ENCODE results near the gene MGMT.

Gene MGMT

DNA sequence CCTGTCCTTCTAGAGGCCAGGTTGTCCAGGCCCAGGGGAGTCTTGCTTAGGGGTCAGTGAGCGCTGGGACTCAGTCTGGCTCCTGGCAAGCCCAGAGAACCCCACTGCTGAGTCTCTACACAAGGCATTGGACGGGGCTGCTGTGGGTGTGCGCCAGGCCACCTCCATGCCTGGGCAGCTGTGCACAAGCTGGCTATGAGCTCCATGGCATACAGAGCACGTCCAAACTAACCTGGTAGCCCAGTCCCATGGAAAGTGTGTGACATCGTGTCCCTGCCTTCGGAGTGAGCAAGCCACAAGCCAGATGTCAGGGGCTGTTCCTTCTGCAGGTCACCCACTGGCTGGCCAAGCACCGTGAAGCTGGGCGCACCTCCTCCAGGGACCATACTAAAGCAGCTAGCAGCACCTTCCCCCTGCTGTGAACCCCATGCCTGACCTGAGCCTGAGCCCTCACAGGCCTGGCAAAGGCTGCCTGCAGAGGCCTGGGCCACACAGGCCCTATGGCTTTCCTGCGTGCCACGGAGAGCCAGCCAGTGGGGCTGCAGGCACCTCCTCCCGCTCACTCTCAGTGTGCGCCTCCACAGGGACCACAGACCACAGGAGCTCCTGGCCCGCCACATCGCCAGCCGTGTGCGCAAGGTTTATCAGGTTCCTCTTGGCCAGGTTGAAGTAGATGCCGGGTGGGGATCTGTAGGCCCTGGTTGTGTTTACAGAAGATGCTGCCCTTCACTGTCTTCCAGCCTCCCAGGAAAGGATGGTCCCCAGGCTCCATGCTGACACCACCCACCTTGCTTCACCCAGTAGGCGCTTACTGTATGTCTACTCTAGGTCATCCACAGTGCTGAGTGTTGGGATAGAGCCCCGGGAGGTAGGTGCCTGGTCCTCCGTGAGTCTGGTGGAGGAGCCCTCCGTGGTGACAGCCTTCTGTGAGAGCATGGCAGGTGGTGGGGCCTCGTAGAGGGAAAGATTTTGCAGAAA lies 277.4 kb downstream of the MGMT start:
- no peak for DNase-seq

DNA sequence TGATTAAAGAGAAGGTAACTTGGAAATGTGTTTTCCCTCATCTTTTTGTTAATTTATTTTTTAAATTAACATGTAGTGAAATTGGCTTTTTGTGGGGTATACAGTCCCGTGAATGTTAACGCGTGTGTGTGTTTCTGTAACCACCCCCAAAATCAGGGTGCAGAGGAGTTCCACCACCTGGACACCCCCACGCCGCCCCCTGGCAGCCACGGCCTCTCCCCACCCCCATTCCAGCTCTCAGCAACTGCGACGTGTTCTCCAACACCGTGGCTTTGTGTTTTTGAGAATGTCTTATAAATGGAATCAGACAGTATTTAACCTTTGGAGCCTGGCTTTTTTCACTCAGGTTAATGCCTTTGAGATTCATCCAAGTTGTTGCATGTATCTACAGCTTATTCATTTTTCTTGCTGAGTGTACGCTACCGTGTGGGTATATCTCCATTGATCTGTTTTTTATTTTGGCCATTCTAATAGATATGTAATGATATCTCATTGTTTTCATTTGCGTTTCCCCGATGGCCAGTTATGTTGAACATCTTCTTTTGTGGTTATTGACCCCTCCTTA lies 278.2 kb downstream of the MGMT start:
- DNase-seq = no peak

DNA sequence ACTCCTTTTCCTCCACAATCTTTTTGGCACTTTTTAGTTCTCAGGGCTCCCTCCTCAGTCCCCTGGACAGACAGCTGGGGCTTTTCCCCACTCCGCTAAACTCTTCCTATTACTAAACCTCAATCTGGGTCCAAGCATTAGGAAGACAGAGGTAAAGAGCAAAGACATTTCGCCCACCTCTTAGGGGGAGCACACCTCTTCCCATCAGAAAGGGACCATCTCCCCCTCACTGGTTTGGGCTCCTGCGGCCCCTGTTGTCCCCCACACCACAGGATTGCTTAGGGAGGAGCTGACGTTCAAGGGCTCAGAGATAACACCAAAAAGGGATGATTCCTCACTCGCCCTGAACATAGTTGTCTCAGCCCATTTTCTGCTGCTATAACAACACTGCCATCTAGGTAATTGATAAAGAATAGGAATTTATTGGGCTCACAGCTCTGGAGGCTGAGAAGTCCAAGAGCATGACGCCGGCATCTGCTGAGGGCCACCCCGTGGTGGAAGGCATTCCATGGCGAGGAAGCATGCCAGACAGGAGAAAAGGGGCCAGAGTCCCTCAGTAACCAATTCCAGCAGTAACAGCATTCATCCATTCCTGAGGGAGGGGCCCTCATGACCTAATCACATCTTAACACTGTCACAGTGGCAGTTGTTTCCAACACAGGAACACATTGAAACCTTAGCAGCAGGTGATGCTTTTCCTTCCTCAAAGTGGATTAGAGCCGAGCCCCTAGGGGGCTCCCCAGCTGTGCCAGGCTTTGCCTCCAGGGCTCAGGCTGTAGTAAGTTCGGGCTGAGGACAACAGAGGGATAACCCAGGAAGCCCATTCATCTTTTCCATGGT lies 287.4 kb downstream of the MGMT start:
- DNase-seq = no peak

DNA sequence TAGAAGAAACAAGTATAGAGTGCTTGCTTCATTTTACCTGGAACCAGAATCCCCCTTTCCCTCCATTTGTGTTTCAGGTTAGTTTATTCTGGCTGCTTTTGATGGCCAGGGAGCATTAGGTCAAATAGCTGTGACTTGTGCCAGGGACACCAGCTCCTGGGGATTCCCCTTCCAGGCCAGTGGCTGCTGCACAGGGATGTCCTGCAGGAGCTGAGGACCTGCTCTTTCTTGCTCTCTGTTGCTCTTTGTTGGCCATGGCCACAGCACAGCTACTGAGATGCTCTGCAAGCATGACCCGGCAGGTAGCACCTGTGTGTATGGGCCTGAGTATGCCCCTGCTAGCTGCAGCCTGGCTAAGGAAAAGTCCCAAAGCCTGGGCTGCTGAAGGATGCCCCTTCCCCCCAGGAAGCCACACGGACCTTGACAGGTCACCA lies 288.1 kb downstream of the MGMT start:
- no peak for DNase-seq

DNA sequence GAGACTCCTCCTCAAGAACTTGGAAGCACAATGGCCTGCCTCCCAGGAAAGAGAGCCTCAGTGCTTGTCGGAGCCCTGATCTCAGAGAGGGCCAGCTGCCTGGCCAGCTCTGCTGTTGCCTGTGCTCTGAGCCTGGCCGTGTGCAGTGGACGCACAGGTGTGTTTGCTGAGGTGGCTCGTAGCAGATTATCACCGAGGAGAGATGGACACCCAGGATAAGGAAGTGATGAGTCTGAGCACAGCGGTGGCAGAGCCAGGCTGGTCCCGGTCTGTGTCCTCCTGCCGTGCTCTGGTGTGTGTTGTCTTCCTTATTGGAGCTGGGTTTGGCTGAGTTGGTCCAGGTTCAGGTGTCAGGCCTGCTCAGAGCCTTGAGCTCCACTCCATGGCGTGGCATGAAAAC lies 288.6 kb downstream of the MGMT start:
- no peak for DNase-seq

DNA sequence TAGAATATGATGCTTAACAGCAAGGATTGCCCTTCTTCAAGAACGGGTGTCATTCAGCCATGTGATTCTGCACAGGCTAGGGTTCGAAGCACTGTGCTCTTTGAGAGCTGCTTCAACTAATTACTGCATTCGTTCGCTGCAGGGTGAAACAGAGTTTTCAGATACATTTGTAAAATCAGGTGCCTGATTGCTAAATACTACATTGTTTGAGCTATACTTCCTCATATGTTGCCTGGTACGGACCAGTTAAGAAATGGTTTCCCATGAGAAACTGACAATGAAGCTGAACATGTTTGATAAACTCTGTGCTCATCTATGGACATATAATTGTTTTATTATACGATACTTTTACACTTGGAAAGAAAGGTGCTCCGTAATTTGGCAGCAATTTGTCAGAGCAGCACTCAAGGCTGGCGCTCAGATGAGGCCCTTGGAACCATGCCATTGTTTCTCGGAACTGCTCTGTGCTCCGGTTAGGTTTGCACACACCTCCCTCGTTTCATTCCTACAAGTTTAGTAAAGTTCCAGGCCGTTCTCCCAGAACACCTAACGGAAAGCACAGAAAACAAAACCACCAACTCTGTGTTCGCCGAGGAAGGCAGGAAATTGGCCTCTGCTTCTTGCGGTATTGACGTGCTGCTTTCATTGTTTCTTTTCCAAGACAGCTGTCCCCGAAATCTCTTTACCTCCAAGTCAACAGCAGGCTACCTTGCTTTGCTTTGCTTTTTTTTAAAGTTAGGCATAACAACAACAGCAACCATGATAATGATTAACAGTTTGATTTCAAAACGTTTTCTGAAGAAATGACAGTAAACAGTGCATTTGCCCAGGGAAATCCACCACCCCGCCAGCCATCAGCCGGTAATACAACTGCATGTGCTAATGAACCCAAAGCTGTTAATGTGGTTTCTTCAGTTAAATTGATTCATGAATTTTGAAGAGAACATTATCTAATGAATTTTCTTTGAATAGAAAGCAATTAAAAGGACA lies 290.2 kb downstream of the MGMT start:
- DNase-seq = no peak

DNA sequence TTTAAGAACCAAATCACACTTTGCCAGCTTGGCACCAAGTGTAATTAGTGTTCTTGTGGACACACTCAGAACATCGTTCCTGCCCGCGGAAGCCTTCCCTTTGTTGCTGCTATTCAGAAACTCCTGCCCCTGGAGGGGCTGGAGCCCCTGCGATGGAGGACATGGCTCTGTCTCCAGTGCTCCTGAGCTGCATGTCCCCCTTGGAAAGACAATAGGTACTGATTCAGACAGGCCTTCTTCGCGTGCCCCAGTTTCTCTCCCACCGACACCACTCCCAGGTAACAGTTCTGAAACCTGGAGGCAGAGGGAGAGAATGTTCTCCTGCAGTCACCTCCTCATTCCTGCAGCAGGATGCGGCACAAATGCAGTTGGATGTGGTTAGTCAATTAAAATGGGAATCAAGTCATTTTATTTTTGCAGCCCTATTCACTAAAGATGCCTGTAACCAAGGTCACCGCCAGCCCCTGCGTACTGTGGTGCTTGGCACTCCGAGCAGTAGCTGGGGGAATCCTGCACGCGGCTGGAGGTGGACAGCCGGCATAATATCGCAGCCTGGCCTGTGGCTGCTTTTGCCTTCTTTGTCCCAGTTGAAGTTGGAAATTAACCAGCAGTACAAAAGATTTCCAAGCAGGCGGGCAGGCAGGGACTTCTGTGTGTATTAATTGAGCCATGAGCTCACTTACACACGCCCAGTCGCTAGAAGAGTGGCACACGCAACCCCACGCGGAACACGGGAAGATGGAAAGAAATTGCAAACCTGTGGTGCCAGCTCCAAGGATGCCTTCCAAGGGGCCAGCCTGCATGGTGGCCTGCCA lies 291.4 kb downstream of the MGMT start:
- no peak for DNase-seq

DNA sequence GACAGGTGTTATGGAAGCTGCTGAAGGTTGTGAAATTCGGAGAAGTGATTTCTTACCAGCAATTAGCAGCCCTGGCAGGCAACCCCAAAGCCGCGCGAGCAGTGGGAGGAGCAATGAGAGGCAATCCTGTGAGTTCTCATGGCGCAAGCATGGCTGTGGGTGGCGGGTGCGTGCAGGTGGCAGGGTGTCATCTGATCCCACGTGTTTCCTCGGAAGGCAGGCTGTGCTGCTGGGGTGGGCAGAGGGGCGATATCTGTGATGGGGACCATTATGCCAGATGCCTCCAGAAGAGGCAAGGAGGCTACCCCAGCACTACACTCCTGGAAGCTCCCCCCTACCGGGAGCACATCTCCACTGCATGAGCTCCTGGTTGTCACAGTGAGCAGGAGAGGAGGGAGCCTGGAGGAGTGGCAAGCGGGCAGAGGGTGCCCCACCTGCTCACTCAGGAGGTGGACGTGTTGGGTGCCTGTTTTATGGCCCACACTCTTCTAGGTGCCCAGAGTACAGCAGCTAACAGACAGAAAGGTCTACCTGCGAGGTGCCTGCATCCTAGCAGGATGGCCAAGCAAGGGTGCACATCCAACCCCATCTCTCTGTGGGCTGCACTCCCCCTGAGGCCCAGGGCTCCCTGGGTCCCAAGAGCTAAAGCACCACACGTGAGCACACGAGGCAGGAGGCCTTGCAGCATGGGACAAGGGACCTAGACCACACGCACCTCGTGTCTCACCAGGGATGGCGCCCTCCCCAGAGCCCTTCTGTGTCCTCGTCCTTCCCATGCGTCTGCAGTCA lies 292.4 kb downstream of the MGMT start:
- no peak for DNase-seq

DNA sequence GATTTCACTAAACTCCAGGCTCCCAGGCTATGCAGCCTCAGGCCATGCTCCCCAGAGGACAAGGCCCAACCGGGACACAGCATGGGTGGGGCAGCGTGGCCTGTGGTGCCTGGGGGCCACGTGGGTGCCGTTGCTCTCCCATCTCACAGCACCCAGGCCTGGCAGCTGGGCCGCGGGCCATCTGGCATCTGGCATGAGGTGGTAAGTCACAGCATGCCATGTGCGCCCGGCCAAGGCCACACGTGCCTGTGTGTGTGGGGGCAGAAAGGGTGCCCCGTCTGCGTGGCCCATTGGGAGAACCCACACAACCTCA lies 292.9 kb downstream of the MGMT start:
- no peak for DNase-seq

DNA sequence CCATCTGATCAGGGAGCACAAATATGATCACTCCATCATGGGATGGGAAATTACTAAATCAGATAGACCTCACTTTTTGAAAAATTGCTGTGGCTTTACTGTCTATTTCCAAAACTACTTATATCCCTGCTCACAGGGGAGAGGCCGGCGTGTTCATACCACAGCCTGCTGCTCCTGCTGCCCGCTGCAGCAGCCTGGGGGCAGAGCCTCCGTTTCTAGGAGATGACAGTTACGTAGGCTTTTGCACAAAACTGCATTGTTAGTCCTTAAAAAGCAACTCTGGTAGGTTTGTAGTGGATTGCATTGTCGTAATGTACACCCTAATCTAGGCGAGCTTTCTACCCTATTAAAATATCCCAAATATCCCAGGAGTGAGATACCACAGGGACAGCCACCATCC lies 293.4 kb downstream of the MGMT start:
- DNase-seq = no peak

DNA sequence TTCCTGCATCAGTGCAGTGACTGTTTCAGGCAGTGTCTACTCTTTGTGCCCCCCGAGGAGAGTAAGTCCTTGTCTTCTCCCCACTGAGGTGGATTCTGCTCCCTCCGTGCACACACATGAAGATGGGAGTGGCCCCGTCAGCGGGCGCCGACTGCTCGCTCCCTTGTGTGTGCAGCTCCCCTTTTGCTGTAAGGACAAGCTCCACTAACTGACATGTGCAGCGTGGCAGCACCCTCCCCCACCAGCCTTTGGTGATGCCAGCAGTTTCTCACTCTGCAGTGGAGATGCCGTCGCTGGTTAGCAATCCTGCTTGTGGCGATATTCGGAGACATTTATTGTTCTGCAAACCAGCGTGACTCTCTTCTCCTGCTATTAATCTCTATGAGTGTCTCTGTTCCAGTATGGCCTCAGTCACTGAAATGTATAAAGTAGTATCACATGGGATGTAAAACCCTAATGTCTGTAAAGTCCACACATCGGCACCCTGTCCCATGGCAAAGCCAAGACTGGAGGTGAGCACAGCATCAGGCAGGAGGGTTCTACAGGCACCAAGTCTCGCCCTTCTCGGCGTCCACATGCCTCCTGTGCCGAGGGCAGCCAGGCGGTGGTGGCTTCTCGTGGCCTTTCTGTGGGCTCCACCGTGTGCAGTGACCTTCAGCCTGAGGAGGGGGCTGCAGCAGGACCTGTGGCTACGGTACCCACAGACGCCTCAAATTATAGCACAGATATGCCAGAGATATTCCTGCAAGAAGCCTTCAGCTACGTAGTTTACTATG lies 294.3 kb downstream of the MGMT start:
- DNase-seq = no peak

DNA sequence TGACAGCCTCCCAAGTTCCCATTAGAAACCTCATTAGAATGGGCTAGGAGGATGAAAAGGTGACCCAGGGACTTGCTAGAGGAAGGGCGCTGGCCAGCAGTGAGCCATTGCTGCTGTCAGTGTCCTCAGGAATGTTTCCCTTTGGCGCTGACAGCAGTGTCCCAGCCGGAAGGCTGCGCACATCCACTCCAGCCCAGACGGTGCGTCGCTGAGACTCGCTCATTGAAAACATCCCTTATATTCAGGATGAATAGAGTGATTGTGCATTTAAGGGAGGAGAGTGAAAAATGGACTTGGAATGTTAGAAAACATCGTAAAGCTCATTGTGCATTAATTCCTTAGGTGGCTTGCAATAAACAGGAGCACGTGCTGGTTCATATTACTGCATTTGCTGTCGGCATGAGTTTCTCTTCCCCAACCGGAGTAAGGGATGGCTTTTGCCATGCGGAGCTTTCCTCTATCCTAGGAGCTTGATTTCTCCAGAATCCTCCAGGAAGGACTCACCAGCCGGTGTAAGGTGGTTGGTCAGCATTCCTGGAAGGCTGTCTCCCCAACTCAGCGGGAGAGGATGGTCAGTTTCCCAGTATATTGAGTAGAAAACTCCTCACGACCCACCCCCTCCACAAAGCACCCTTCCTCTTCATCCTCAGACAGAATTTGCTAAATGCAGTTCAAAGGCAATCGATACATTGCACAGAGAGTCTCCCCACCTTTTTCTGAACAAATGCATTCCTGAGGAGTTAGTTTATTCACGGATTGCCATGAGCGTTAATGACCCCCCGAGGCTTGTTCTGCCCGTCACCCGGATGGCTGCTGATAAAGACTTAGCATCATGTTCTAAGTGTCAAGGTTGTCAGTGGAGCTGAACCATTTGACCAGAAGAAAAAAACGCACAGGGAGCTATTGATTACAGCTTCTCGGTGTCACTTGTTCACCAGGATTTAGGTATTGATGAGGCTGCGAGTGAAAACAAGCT lies 295.2 kb downstream of the MGMT start:
- no peak for DNase-seq

DNA sequence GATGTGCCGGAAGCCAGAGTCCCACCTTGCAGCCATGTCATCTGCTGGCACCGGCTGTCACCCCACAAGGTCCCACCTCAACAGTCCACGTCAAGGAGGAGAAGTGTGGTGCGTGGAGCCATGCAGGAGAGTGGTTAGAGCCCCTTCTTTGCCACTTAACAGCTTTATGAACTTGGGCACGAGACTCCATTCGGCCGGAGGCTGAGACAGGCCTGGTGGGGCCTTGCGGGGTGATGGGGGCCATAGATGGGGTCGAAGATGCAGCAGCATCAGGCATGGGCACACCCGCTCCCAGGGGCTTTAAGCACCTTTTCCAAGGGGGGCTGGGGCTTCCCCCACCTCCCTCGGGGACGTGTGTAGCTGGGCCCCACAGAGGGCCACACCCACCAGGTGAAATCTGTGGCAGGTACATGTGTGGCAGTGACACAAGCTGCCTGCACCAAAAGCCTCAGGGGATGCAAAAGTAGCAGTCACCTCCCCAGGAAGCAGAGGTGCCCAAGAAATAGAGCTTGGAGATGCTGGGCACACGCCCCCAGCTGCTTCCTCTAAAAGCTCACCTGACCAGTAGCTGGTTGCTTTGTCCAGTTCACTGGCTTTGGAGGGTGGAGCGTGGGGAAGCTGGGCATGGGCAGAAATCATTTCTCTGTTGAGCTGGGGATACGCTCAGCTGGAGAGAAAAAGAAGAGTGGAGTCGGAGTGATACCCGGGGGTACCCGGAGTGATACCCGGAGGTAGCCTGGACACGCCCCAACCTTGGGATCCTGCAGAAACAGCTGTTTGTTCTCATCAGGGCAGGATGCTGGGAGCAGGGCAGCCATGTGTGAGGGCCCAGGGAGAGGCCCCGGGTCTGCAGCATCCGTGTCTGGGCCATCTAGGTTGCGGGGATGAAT lies 297.2 kb downstream of the MGMT start:
- DNase-seq = no peak

DNA sequence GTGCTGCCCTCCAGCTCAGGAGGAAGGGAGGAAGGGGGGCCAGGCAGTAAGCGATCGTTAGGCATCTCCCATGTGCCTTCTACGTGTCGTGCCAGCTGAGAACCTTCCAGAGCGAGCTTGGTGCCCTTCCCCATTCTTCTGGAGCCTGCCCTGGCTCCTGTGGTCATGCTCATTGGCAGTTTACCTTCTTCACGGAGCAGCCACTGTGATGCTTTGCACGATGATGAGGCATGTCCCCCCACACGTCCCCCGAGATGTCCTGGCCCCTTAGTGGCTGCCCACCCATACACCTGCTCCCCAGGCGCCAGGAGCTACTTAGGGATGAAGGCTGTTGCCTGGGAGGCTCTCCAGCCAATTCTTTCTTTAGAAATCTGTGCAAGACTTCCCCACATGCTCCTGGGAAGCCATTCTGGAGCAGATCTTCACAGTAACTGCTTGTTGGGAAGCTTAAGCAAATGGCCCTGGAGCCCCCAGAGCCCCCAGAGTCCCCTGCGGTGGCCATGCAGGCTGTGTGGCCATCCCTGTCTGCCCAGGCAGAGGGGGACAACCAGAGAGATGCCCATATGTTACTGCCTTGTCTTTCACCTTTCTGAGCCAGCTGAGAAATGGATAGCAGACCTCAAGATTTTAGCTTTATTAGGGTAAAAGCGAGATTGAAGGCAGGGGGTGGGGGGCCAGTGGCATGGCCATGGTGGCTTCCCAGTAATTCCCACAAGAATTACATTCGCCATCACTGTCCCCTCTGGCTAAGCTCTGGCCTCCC lies 298.0 kb downstream of the MGMT start:
- no peak for DNase-seq

DNA sequence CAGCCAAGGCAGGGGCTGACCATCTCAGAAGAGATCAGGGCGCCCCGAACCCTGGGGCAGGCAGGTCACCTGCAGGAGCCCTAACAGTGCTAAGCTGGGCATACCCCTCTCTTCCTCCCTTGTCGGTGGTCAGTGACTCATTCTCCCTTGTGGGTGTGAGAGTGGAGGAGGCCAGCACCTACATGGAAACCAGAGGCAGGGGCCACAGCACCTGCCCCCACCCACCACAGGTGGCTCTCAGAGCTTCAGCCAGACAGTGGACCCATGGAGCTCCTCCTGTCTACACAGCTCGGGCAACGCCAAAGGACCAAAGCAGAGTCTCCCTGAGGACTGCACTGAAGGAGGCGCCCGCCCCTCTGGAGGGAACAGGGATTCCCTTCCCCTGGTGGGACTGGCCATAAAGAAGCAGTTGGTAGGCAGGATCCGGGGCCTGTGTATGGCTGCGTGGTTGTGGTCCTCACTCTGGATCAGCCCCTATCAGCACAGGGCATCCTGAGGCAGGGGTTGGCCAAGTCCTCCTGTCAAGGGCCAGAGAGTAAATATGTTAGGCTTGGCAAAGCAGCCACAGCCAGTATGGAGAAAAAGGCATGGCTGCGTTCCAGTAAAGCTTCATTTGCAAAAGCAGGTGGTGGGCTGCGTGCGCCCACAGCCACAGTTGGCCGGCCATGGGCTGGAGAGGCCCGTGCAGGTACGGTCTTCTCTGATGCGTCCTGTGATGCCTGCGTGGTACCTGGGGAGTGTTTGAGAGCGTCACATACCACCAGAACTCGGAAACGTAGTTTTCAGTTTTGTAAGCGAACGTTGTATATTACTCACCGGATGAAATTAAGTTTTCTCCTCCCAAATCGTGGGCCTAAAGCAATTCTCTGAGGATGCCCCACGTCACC lies 298.9 kb downstream of the MGMT start:
- DNase-seq = no peak

Data from NCI-H2081 (cell line).